Naive thymus-derived CD4-positive, alpha-beta T cell (primary cell): ENCODE data around the gene SLC22A23. TPM values are rescaled to one million over a fixed set of nuclear protein-coding genes. Genes with fewer than 3 reads are reported as not detected.
A peak's percentile ranks its signal among the peaks of the same experiment; 100 is the strongest.

Experiments
- ATAC-seq: fragments of 150-1000 bp; cut with Tn5 transposase; 2 replicates; pipeline ENCODE4 v1.10.0; 2021; ENCODE audit warnings: mild to moderate bottlenecking, moderate library complexity
- CTCF ChIA-PET: fragments of 350-600 bp; sonication (Branson Sonifier 250); formaldehyde crosslinking; loops from one replicate; lab custom pipeline; 2021; ENCODE audit warnings: antibody characterized with exemption; lab: Charles Lee
- POLR2A ChIA-PET: fragments of 350-600 bp; sonication (Branson Sonifier 250); formaldehyde crosslinking; loops from one replicate; lab custom pipeline; 2021; ENCODE audit warnings: antibody characterized with exemption, inconsistent platforms; lab: Charles Lee
- DNase-seq, 9 donors: peaks; one replicate each; pipeline versions ENCODE4 v3.0.0 to v3.0.0-alpha.2; 2020 to 2022; ENCODE audit warnings: mixed read lengths in 1 of 9
- H3K27ac ChIP-seq: one replicate; pipeline ENCODE4 v1.7.0; 2013; ENCODE audit warnings: mild to moderate bottlenecking, low read depth, low read length, moderate library complexity
- H3K27me3 ChIP-seq, 2 donors: one replicate each; pipeline ENCODE4 v1.7.0; 2013; ENCODE audit warnings: low read length in 2 of 2, mild to moderate bottlenecking in 2 of 2, moderate library complexity in 2 of 2; ENCODE audit not compliant: control insufficient read depth in 2 of 2, insufficient read depth in 2 of 2
- H3K36me3 ChIP-seq, 3 experiments: 1 replicate in 2 of 3; 2 replicates in 1 of 3; pipeline ENCODE4 v1.7.0; 2013; ENCODE audit warnings: low read length in 3 of 3, mild to moderate bottlenecking in 3 of 3, moderate library complexity in 1 of 3; ENCODE audit not compliant: insufficient read depth in 3 of 3, control insufficient read depth in 2 of 3
- H3K4me1 ChIP-seq, 2 donors: one replicate each; pipeline ENCODE4 v1.7.0; 2013; ENCODE audit warnings: low read length in 2 of 2, mild to moderate bottlenecking in 2 of 2, moderate library complexity in 1 of 2; ENCODE audit not compliant: control insufficient read depth in 2 of 2, insufficient read depth in 2 of 2
- H3K4me3 ChIP-seq: 2 replicates; pipeline ENCODE4 v1.7.0; 2013; ENCODE audit warnings: mild to moderate bottlenecking, low read length
- H3K9me3 ChIP-seq, 3 experiments: 1 replicate in 2 of 3; 2 replicates in 1 of 3; pipeline ENCODE4 v1.7.0; 2013; ENCODE audit warnings: low read length in 3 of 3; ENCODE audit not compliant: control insufficient read depth in 2 of 3
- H3K27ac Mint-ChIP-seq, 9 donors: one replicate each; pipeline ENCODE4 v1.8.0; 2020 to 2022; ENCODE audit warnings: mixed read lengths in 9 of 9, mild to moderate bottlenecking in 8 of 9, moderate library complexity in 5 of 9, inconsistent platforms in 2 of 9
- H3K27me3 Mint-ChIP-seq, 5 donors: one replicate each; pipeline ENCODE4 v1.8.0; 2021 to 2022; ENCODE audit warnings: mixed read lengths in 5 of 5, mild to moderate bottlenecking in 1 of 5
- H3K36me3 Mint-ChIP-seq, 5 donors: one replicate each; pipeline ENCODE4 v1.8.0; 2020 to 2022; ENCODE audit warnings: mixed read lengths in 5 of 5, mild to moderate bottlenecking in 3 of 5, inconsistent platforms in 1 of 5
- H3K4me1 Mint-ChIP-seq, 7 donors: one replicate each; pipeline ENCODE4 v1.8.0; 2020 to 2022; ENCODE audit warnings: mixed read lengths in 7 of 7, mild to moderate bottlenecking in 3 of 7, inconsistent platforms in 1 of 7
- H3K4me3 Mint-ChIP-seq, 10 donors: one replicate each; pipeline ENCODE4 v1.8.0; 2020 to 2022; ENCODE audit warnings: mild to moderate bottlenecking in 10 of 10, mixed read lengths in 10 of 10, moderate library complexity in 6 of 10, inconsistent platforms in 2 of 10
- H3K9me3 Mint-ChIP-seq, 11 donors: one replicate each; pipeline ENCODE4 v1.8.0; 2020 to 2022; ENCODE audit warnings: mixed read lengths in 11 of 11, mild to moderate bottlenecking in 4 of 11, inconsistent platforms in 1 of 11, moderate library complexity in 1 of 11
- intact Hi-C, 2 donors: fragments of 100-400 bp; cut with micrococcal nuclease; formaldehyde crosslinking; loops; one replicate each; pipeline ENCODE4 v1.15.1; 2023
- polyA plus RNA-seq, 2 donors: library from polyadenylated mRNA; unstranded; fragments of 300-500 nt; fragmentation: Illumina TruSeq; gene quantifications; one replicate each; pipeline ENCODE4 v1.2.3, GENCODE V29; 2021
- total RNA-seq, 6 experiments: library from RNA in 5 of 6; stranded (reverse) in 5 of 6; gene quantifications; 1 replicate in 5 of 6; 2 replicates in 1 of 6; pipeline ENCODE4 v1.2.3 and lab custom pipeline; 2021 to 2026

The SLC22A23 gene
- total and polyA plus RNA-seq, 7 experiments from 2014 or later, result 1.1 to 23.8 (median 13.6) TPM

GRCh38 chr6:3259491-3259958 is 197.3 kb downstream of the SLC22A23 start:
- Mint-ChIP-seq H3K36me3 (peaks cover 0 to 4% (median 2%) of the 10 kb centered on the region in 5 donors), H3K9me3 (peaks cover 0 to 1% (median 0%) of the 10 kb centered on the region in 11 donors), H3K4me1 (peaks cover 28 to 51% (median 46%) of the 10 kb centered on the region in 7 donors), H3K27ac (peak overlapping the region; percentile 84 to 98 (median 92)), H3K27me3 (peaks cover 0 to 25% (median 0%) of the 10 kb centered on the region in 5 donors), H3K4me3 (peak overlapping the region; percentile 85 to 99 (median 97))
- no peaks in the 10 kb centered on the region for H3K27me3 ChIP-seq
- peaks cover 0 to 20% (median 5%) of the 10 kb centered on the region in 3 experiments for H3K36me3 ChIP-seq
- peak in 7 of 9 donors; percentile 24 to 45 (median 34) for DNase-seq
- H3K9me3 ChIP-seq, result no peaks in the 10 kb centered on the region
- peak; percentile 31 for ATAC-seq
- H3K4me1 ChIP-seq, result peaks cover 19 to 32% of the 10 kb centered on the region in 2 donors
- intact Hi-C loops, result loop anchor here (1.0 to 10.0 kb wide), 8 partner anchors 133 to 1015 kb away; partner anchors contain the start of genes BPHL (in 1 of the 2), GMDS (in 1 of the 2), NQO2 (in 1 of the 2) and RIPK1 (in 1 of the 2)
- peak overlapping the region; percentile 85 for H3K4me3 ChIP-seq
- peak overlapping the region; percentile 80 for H3K27ac ChIP-seq
- ChIA-PET CTCF (interaction anchor here (0.6 to 1.4 kb wide), 5 partner anchors 12 to 544 kb away, joined by 3 to 4 read pairs (median 3); no protein-coding TSS in a partner anchor), POLR2A (interaction anchor here (0.6 to 1.8 kb wide), 4 partner anchors 102 to 762 kb away, joined by 3 to 5 read pairs (median 4); partner anchors contain the start of genes FAM50B and TUBB2A)

- Mint-ChIP-seq H3K4me3 (peak within 1 kb of the TSS; percentile 85 to 99 (median 97)), H3K27me3 (peaks cover 0 to 25% (median 0%) of the 10 kb centered on the region in 5 donors), H3K4me1 (peaks cover 28 to 45% (median 42%) of the 10 kb centered on the region in 7 donors), H3K36me3 (peaks cover 0 to 5% (median 3%) of the 10 kb centered on the region in 5 donors), H3K9me3 (peaks cover 0 to 5% (median 1%) of the 10 kb centered on the region in 11 donors), H3K27ac (peak within 1 kb of the TSS; percentile 84 to 98 (median 92))
- no peaks in the 10 kb centered on the region for H3K9me3 ChIP-seq
- ATAC-seq (peak; percentile 97), DNase-seq (peak; percentile 81 to 98 (median 89))
- peaks cover 0 to 14% (median 1%) of the 10 kb centered on the region in 3 experiments for H3K36me3 ChIP-seq
- H3K27me3 ChIP-seq, result no peaks in the 10 kb centered on the region
- H3K4me3 ChIP-seq, result peak within 1 kb of the TSS; percentile 85
- POLR2A ChIA-PET, result interaction anchor here (1.5 to 1.8 kb wide), 3 partner anchors 101 to 762 kb away, joined by 3 to 5 read pairs (median 5); partner anchors contain the start of genes FAM50B and TUBB2A
- H3K4me1 ChIP-seq, result peaks cover 19 to 26% of the 10 kb centered on the region in 2 donors
- peak within 1 kb of the TSS; percentile 80 for H3K27ac ChIP-seq
- intact Hi-C loops, result loop anchor here (1.0 to 10.0 kb wide), 14 partner anchors 97 to 1014 kb away; partner anchors contain the start of genes BPHL (in 2 of the 2), TUBB2A (in 2 of the 2), WRNIP1 (in 2 of the 2) and ECI2 (in 1 of the 2)
- CTCF ChIA-PET, result interaction anchor here (0.9 to 1.0 kb wide), 2 partner anchors 11 to 136 kb away, joined by 3 to 4 read pairs; no protein-coding TSS in a partner anchor
Measured at GRCh38 chr6:3258720-3259490, 197.9 kb downstream of the SLC22A23 start, which contains the start of gene PSMG4. Gene PSMG4, plus strand, starts transcription at chr6:3258947. Its CDS starts 76 bp downstream, at chr6:3259023.

GRCh38 chr6:3258201-3258600 is 198.6 kb downstream of the SLC22A23 start:
- CTCF ChIA-PET, result no interaction called here
- peaks cover 0 to 5% (median 1%) of the 10 kb centered on the region in 11 donors for H3K9me3 Mint-ChIP-seq
- H3K36me3 ChIP-seq, result peaks cover 0 to 7% (median 0%) of the 10 kb centered on the region in 3 experiments
- peaks cover 23 to 38% (median 35%) of the 10 kb centered on the region in 7 donors for H3K4me1 Mint-ChIP-seq
- POLR2A ChIA-PET, result interaction anchor here (1.4 to 1.8 kb wide), 2 partner anchors 190 to 763 kb away, joined by 3 to 5 read pairs; partner anchors contain the start of gene RIPK1
- peaks cover 0 to 25% (median 0%) of the 10 kb centered on the region in 5 donors for H3K27me3 Mint-ChIP-seq
- DNase-seq, result no peak
- H3K9me3 ChIP-seq, result no peaks in the 10 kb centered on the region
- no peak for ATAC-seq
- H3K4me3 ChIP-seq, result no peak overlapping the region
- peaks cover 19 to 23% of the 10 kb centered on the region in 2 donors for H3K4me1 ChIP-seq
- peak overlapping the region in 1 of 9 donors; percentile 84 for H3K27ac Mint-ChIP-seq
- intact Hi-C loops, result loop anchor here (1.0 to 10.0 kb wide), 13 partner anchors 98 to 1013 kb away; partner anchors contain the start of genes TUBB2A (in 2 of the 2), WRNIP1 (in 2 of the 2), BPHL (in 1 of the 2) and ECI2 (in 1 of the 2)
- H3K36me3 Mint-ChIP-seq, result peaks cover 0 to 4% (median under 1%) of the 10 kb centered on the region in 5 donors
- H3K27ac ChIP-seq, result peak overlapping the region; percentile 80
- H3K27me3 ChIP-seq, result no peaks in the 10 kb centered on the region
- peak overlapping the region in 8 of 10 donors; percentile 47 to 99 (median 81) for H3K4me3 Mint-ChIP-seq

GRCh38 chr6:3253597-3253961 is 203.3 kb downstream of the SLC22A23 start:
- Histone ChIP-seq H3K36me3 (no peaks in the 10 kb centered on the region), H3K9me3 (no peaks in the 10 kb centered on the region), H3K27me3 (no peaks in the 10 kb centered on the region), H3K4me1 (peaks cover 7 to 8% of the 10 kb centered on the region in 2 donors), H3K4me3 (no peak overlapping the region), H3K27ac (no peak overlapping the region)
- DNase-seq, result no peak
- peaks cover 0 to 5% (median 0%) of the 10 kb centered on the region in 5 donors for H3K36me3 Mint-ChIP-seq
- peaks cover 0 to 5% (median 0%) of the 10 kb centered on the region in 11 donors for H3K9me3 Mint-ChIP-seq
- peaks cover 7 to 46% (median 17%) of the 10 kb centered on the region in 5 donors for H3K27me3 Mint-ChIP-seq
- ChIA-PET POLR2A (no interaction called here), CTCF (interaction anchor here (0.7 to 0.9 kb wide), 2 partner anchors 16 to 71 kb away, joined by 3 to 4 read pairs; no protein-coding TSS in a partner anchor)
- H3K4me3 Mint-ChIP-seq, result no peak overlapping the region
- peaks cover 6 to 12% (median 7%) of the 10 kb centered on the region in 7 donors for H3K4me1 Mint-ChIP-seq
- H3K27ac Mint-ChIP-seq, result no peak overlapping the region
- intact Hi-C loops, result loop anchor here in 1 of 2 donors (10.0 kb wide), 1 partner anchor 1009 kb away; the partner anchor contains the start of gene GMDS
- ATAC-seq, result no peak

GRCh38 chr6:3252861-3253596 is 203.8 kb downstream of the SLC22A23 start:
- H3K27ac Mint-ChIP-seq, result no peak overlapping the region

More at GRCh38 chr6:3252861-3253596, 203.8 kb downstream of the SLC22A23 start:
- ChIA-PET CTCF (interaction anchor here (0.9 to 1.8 kb wide), 4 partner anchors 17 to 185 kb away, joined by 3 to 5 read pairs (median 4); partner anchors contain the start of gene RIPK1), POLR2A (no interaction called here)
- H3K27me3 ChIP-seq, result no peaks in the 10 kb centered on the region
- peaks cover 0 to 5% (median 0%) of the 10 kb centered on the region in 11 donors for H3K9me3 Mint-ChIP-seq
- peaks cover 7 to 8% of the 10 kb centered on the region in 2 donors for H3K4me1 ChIP-seq
- intact Hi-C loops, result loop anchor here in 1 of 2 donors (10.0 kb wide), 1 partner anchor 1008 kb away; the partner anchor contains the start of gene GMDS
- H3K4me1 Mint-ChIP-seq, result peaks cover 6 to 12% (median 7%) of the 10 kb centered on the region in 7 donors
- no peaks in the 10 kb centered on the region for H3K9me3 ChIP-seq
- ATAC-seq, result no peak
- peaks cover 12 to 52% (median 20%) of the 10 kb centered on the region in 5 donors for H3K27me3 Mint-ChIP-seq
- DNase-seq, result no peak
- no peaks in the 10 kb centered on the region for H3K36me3 ChIP-seq
- H3K4me3 Mint-ChIP-seq, result no peak overlapping the region
- H3K27ac ChIP-seq, result no peak overlapping the region
- H3K4me3 ChIP-seq, result no peak overlapping the region
- peaks cover 0 to 5% (median 0%) of the 10 kb centered on the region in 5 donors for H3K36me3 Mint-ChIP-seq
